Neutrophil (primary cell): ENCODE measurements around the gene PTBP2.

ENCODE experiments used
- H3K27ac ChIP-seq: fragments of 200-600 bp; sonication (generic); 2 replicates; pipeline ENCODE4 v1.5.1; 2016; ENCODE audit warnings: mild to moderate bottlenecking, moderate library complexity
- H3K27me3 ChIP-seq: fragments of 200-600 bp; sonication (generic); 2 replicates; pipeline ENCODE4 v1.6.0; 2016; ENCODE audit warnings: mild to moderate bottlenecking
- H3K36me3 ChIP-seq: fragments of 200-600 bp; sonication (generic); 2 replicates; pipeline ENCODE4 v1.5.1; 2017
- H3K4me1 ChIP-seq, 2 experiments: fragments of 200-600 bp in 1 of 2; sonication (generic) in 1 of 2; 1 replicate in 1 of 2; 2 replicates in 1 of 2; pipeline versions ENCODE4 v1.5.1 to v1.6.1; 2013 to 2016; ENCODE audit warnings: low read depth in 1 of 2, low read length in 1 of 2, mild to moderate bottlenecking in 1 of 2, moderate library complexity in 1 of 2; ENCODE audit not compliant: control insufficient read depth in 1 of 2, insufficient read depth in 1 of 2
- H3K4me3 ChIP-seq, 2 experiments: fragments of 200-600 bp in 1 of 2; sonication (generic) in 1 of 2; 1 replicate in 1 of 2; 2 replicates in 1 of 2; pipeline ENCODE4 v1.5.1; 2013 to 2016; ENCODE audit warnings: low read depth in 1 of 2, low read length in 1 of 2, mild to moderate bottlenecking in 1 of 2, moderate library complexity in 1 of 2
- H3K9me3 ChIP-seq: fragments of 200-600 bp; sonication (generic); 2 replicates; pipeline ENCODE4 v1.5.1; 2016
- CTCF ChIP-seq: fragments of 200-600 bp; sonication (generic); IDR thresholded peaks from 2 replicates; pipeline ENCODE4 v1.5.1; 2016; ENCODE audit warnings: antibody characterized with exemption

PTBP2 gene

GRCh38 chr1:96820107-96820506, 98.5 kb downstream of the PTBP2 start:
- H3K27ac ChIP-seq = no peak overlapping the region
- no peaks in the 10 kb centered on the region for H3K4me1 ChIP-seq
- H3K9me3 ChIP-seq = no peaks in the 10 kb centered on the region
- H3K36me3 ChIP-seq = peaks cover 10% of the 10 kb centered on the region
- H3K4me3 ChIP-seq = no peak overlapping the region
- no peak for TF ChIP-seq CTCF
- H3K27me3 ChIP-seq = no peaks in the 10 kb centered on the region

- no peak for TF ChIP-seq CTCF
- Histone ChIP-seq H3K4me1 (no peaks in the 10 kb centered on the region), H3K27ac (no peak overlapping the region), H3K36me3 (peaks cover 9% of the 10 kb centered on the region), H3K27me3 (no peaks in the 10 kb centered on the region), H3K4me3 (no peak overlapping the region), H3K9me3 (no peaks in the 10 kb centered on the region)
Observed at GRCh38 chr1:96820671-96821070, 99.1 kb downstream of the PTBP2 start.

GRCh38 chr1:96825231-96825630, 103.6 kb downstream of the PTBP2 start:
- no peak for TF ChIP-seq CTCF
- H3K27me3 ChIP-seq = no peaks in the 10 kb centered on the region

GRCh38 chr1:96825950-96826576, 104.5 kb downstream of the PTBP2 start:
- no peak overlapping the region for H3K4me3 ChIP-seq
- no peak for TF ChIP-seq CTCF
- no peak overlapping the region for H3K27ac ChIP-seq
- H3K36me3 ChIP-seq = peaks cover 4% of the 10 kb centered on the region
- H3K9me3 ChIP-seq = no peaks in the 10 kb centered on the region
- no peaks in the 10 kb centered on the region for H3K4me1 ChIP-seq
- no peaks in the 10 kb centered on the region for H3K27me3 ChIP-seq

More at GRCh38 chr1:96825231-96825630, 103.6 kb downstream of the PTBP2 start:
- Histone ChIP-seq H3K4me3 (no peak overlapping the region), H3K27ac (no peak overlapping the region), H3K4me1 (no peaks in the 10 kb centered on the region), H3K9me3 (no peaks in the 10 kb centered on the region), H3K36me3 (peaks cover 4% of the 10 kb centered on the region)

- Histone ChIP-seq H3K9me3 (no peaks in the 10 kb centered on the region), H3K27me3 (no peaks in the 10 kb centered on the region), H3K4me3 (no peak overlapping the region), H3K36me3 (no peaks in the 10 kb centered on the region), H3K27ac (no peak overlapping the region), H3K4me1 (no peaks in the 10 kb centered on the region)
- TF ChIP-seq CTCF = no peak
Observed at GRCh38 chr1:96833376-96833775, 111.8 kb downstream of the PTBP2 start.
